H1 (cell line): Measurements from ENCODE around the gene TRIM24. TPM values are rescaled to one million over a fixed set of nuclear protein-coding genes. Genes with fewer than 3 reads are reported as not detected.

Source experiments
- ASH2L ChIP-seq: fragments of 200-600, 300-600 bp; sonication (generic); IDR thresholded peaks from one replicate; pipeline ENCODE4 v1.7.1; 2017; ENCODE audit warnings: low read length
- CHD2 ChIP-seq: IDR thresholded peaks from 2 replicates; pipeline ENCODE4 v1.6.1; 2012; ENCODE audit warnings: low read length, improper control_type of control experiment
- EP300 ChIP-seq, 2 experiments: IDR thresholded peaks; 1 replicate in 1 of 2; 2 replicates in 1 of 2; pipeline ENCODE4 v1.6.1; 2011 to 2012; ENCODE audit warnings: low read depth in 2 of 2, low read length in 2 of 2, mild to moderate bottlenecking in 2 of 2, borderline replicate concordance in 1 of 2, inconsistent platforms in 1 of 2, moderate library complexity in 1 of 2
- SP2 ChIP-seq: IDR thresholded peaks from 2 replicates; pipeline ENCODE4 v1.6.1; 2012; ENCODE audit warnings: mild to moderate bottlenecking, low read length, inconsistent platforms
- TAF1 ChIP-seq: IDR thresholded peaks from 2 replicates; pipeline ENCODE4 v1.6.1; 2011; ENCODE audit warnings: mild to moderate bottlenecking, low read depth, low read length
- polyA plus RNA-seq, 7 experiments: library from polyadenylated mRNA; depleted of rRNA in 3 of 7; stranded (reverse) in 5 of 7; unstranded in 2 of 7; fragments of >200 nt in 5 of 7; fragments of 200-250 nt in 2 of 7; gene quantifications; 1 replicate in 5 of 7; 2 replicates in 1 of 7; 4 replicates in 1 of 7; pipeline versions ENCODE4 v1.2.1 to v1.2.3, GENCODE V29; 2011 to 2013; ENCODE audit warnings: missing spikeins in 2 of 7, mixed read lengths in 2 of 7
- total RNA-seq: library from RNA; stranded (reverse); fragmentation: NEBNext Ultra II Directional; extraction: Animal tissue kit (Norgen Biotek cat#: 25700); gene quantifications from 2 replicates; pipeline ENCODE4 v1.2.1, GENCODE V29; 2021
- TF ChIP-seq, protein P1 (sequence below), 3 experiments: IDR thresholded peaks; 1 replicate in 2 of 3; 2 replicates in 1 of 3; pipeline versions ENCODE4 v1.5.1 to v1.6.1; 2011; ENCODE audit warnings: low read length in 3 of 3, mild to moderate bottlenecking in 3 of 3, inconsistent platforms in 2 of 3, low read depth in 1 of 3, moderate library complexity in 1 of 3; ENCODE audit not compliant: insufficient read depth in 1 of 3; ENCODE audit errors: control extremely low read depth in 1 of 3
- TF ChIP-seq, protein P2 (sequence below): IDR thresholded peaks from 2 replicates; pipeline ENCODE4 v1.6.1; 2012; ENCODE audit warnings: low read length, inconsistent platforms

The TRIM24 gene
- total and polyA plus RNA-seq, 2 of the 8 experiments (the other 6 are each of a cell fraction or from before 2014, with no cell fraction given) = 67.6 to 149 TPM

DNA sequence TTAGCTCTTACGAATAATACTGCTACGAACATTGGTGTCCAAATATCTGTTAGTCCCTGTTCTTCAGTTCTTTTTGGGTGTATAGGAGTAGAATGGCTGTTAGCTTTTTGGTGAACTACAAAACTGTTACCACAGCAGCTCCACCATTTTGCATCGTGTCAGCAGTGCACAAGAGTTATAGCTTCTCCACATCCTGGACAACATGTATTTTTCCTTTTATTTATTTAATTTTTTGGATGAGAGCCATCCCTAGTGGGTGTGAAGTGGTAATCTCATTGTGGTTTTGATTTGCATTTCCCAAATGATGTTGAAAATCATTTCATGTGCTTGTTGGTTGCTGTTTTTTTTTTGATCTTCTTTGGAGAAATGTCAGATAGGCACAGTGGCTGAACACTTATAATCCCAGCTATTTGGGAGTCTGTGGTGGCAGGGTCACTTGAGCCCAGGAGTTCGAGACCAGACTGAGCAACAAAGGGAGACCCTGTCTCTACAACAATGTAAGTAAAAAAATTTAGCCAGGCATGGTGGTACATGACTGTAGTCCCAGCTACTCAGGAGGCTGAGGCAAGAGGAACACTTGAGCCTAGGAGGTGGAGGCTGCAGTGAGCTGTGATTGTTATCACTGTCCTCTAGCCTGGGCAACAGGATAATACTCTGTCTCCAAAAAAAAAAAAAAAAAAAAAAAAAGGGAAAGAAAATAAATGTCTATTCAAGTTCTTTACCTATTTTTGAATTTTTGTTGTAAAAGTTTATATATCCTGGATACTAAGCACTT lies 31.7 kb downstream of the TRIM24 start (continued):
- TF ChIP-seq, protein P1, sequence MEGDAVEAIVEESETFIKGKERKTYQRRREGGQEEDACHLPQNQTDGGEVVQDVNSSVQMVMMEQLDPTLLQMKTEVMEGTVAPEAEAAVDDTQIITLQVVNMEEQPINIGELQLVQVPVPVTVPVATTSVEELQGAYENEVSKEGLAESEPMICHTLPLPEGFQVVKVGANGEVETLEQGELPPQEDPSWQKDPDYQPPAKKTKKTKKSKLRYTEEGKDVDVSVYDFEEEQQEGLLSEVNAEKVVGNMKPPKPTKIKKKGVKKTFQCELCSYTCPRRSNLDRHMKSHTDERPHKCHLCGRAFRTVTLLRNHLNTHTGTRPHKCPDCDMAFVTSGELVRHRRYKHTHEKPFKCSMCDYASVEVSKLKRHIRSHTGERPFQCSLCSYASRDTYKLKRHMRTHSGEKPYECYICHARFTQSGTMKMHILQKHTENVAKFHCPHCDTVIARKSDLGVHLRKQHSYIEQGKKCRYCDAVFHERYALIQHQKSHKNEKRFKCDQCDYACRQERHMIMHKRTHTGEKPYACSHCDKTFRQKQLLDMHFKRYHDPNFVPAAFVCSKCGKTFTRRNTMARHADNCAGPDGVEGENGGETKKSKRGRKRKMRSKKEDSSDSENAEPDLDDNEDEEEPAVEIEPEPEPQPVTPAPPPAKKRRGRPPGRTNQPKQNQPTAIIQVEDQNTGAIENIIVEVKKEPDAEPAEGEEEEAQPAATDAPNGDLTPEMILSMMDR (IDR thresholded peaks at IDR 0.05; ENCODE audit: control extremely low read depth in 1 of 3, insufficient read depth in 1 of 3, low read depth in 1 of 3, low read length in 3 of 3) = no peak
- TF ChIP-seq, protein P2, sequence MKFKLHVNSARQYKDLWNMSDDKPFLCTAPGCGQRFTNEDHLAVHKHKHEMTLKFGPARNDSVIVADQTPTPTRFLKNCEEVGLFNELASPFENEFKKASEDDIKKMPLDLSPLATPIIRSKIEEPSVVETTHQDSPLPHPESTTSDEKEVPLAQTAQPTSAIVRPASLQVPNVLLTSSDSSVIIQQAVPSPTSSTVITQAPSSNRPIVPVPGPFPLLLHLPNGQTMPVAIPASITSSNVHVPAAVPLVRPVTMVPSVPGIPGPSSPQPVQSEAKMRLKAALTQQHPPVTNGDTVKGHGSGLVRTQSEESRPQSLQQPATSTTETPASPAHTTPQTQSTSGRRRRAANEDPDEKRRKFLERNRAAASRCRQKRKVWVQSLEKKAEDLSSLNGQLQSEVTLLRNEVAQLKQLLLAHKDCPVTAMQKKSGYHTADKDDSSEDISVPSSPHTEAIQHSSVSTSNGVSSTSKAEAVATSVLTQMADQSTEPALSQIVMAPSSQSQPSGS = no peak
- no peak for TF ChIP-seq EP300 (IDR thresholded peaks at IDR 0.05; ENCODE audit: borderline replicate concordance in 1 of 2, low read depth in 2 of 2, low read length in 2 of 2)
- TF ChIP-seq CHD2 = no peak
- TF ChIP-seq ASH2L = no peak
- TF ChIP-seq TAF1 = no peak
- TF ChIP-seq SP2 = no peak
